ENCODE results near the gene IFT20.
"Not testable (repeated sequence)": the region's sequence is repeated elsewhere in the genome, so short reads cannot be mapped to it uniquely, and the experiment has no call there.

IFT20 gene

DNA sequence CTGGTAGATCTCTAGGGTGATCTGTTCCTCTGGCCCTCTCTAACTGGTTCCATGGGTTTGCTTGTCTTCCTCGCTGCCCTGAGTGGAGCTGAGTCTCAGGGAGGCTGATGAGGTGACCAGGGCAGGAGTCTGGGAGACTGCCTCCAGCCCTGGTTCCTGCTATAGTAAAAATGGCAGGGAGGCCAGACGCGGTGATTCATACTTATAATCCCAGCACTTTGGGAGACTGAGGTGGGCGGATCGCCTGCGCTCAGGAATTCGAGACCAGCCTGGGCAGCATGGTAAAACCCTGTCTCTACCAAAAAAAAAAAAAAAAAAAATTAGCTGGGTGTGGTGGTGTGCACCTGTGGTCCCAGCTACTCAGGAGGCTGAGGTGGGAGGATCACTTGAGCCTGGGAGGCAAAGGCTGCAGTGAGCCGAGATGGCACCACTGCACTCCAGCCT is 3.5 kb upstream of the IFT20 start:
- not testable (repeated sequence) for H3K4me3 Mint-ChIP-seq; H3K27ac Mint-ChIP-seq (ENCODE audit: low read depth); DNase-seq (ENCODE audit: low spot score in 2 of 2); ATAC-seq (replicated peaks; ENCODE audit: extremely low read depth, poor library complexity, severe bottlenecking); H3K9me3 Mint-ChIP-seq; H3K27me3 Mint-ChIP-seq
- Mint-ChIP-seq H3K36me3 (ENCODE audit: insufficient read depth) (peaks cover 25% of the 10 kb centered on the region), H3K4me1 (peaks cover 36% of the 10 kb centered on the region)

- Mint-ChIP-seq H3K27ac (ENCODE audit: low read depth) (no peak overlapping the region), H3K27me3 (no peaks in the 10 kb centered on the region), H3K36me3 (ENCODE audit: insufficient read depth) (peaks cover 24% of the 10 kb centered on the region), H3K4me1 (peaks cover 38% of the 10 kb centered on the region), H3K9me3 (no peaks in the 10 kb centered on the region), H3K4me3 (no peak overlapping the region)
- no peak for ATAC-seq (replicated peaks; ENCODE audit: extremely low read depth, poor library complexity, severe bottlenecking)
- DNase-seq (ENCODE audit: low spot score in 2 of 2), result no peak
Measured at GRCh38 chr17:28338056-28338768, 2.9 kb upstream of the IFT20 start.

GRCh38 chr17:28335959-28336871 is 943 bp upstream of the IFT20 start:
- no peak for DNase-seq (ENCODE audit: low spot score in 2 of 2)

DNA sequence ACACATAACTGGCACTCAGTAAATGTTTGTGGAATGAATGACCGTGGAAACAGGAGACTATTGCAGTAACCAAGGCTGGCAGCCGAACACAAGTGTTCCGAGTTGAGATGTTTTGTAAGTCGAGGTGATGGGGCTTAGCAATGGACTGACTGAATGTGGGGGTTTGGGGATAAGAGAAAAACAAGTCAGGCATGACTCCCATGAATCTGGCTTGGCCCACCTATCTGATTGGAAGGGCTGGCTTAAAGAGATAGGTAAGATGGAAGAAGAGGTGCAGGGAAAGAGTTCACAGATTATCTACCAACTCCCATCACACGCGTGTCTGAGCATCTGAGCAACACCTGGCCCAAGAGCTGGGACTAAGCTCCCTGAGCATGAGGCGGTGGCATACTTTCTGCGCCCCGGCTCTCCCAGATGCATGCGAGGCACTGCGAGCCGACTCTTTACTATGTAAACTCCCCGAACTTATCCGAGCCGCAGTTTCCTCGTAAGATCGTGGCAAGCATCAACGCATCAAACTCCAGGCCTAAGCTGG is 539 bp downstream of the IFT20 start:
- no peak for DNase-seq (ENCODE audit: low spot score in 2 of 2)
- Mint-ChIP-seq H3K36me3 (ENCODE audit: insufficient read depth) (peaks cover 15% of the 10 kb centered on the region), H3K9me3 (no peaks in the 10 kb centered on the region), H3K27ac (ENCODE audit: low read depth) (peak overlapping the region; percentile 94), H3K27me3 (no peaks in the 10 kb centered on the region), H3K4me1 (peaks cover 50% of the 10 kb centered on the region), H3K4me3 (peak overlapping the region; percentile 91)
- ATAC-seq (replicated peaks; ENCODE audit: extremely low read depth, poor library complexity, severe bottlenecking), result peak; percentile 3

More at GRCh38 chr17:28335959-28336871, 943 bp upstream of the IFT20 start:
- no peak for ATAC-seq (replicated peaks; ENCODE audit: extremely low read depth, poor library complexity, severe bottlenecking)
- H3K27ac Mint-ChIP-seq (ENCODE audit: low read depth), result peak overlapping the region; percentile 94
- no peaks in the 10 kb centered on the region for H3K9me3 Mint-ChIP-seq
- H3K27me3 Mint-ChIP-seq, result no peaks in the 10 kb centered on the region
- peak overlapping the region; percentile 91 for H3K4me3 Mint-ChIP-seq
- peaks cover 50% of the 10 kb centered on the region for H3K4me1 Mint-ChIP-seq
- peaks cover 22% of the 10 kb centered on the region for H3K36me3 Mint-ChIP-seq (ENCODE audit: insufficient read depth)

DNA sequence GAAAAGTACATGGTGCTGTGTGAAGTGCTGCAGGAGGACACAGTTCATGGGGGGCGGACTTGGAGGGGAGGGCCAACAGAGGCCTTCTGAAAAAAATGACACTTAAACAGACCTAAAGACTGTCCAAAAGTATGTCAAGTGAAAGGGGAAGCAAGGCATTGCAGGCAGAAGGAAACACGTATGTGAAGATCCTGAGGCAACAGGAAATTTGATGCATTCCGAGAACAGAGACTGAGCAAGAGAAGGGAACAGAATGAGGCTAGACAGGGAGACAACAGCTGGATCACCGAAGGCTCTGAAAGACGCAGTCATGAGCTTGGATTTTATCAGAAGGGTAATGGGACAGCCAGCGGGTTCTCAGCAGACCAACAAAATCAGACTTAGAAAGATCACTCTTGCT is 1.1 kb downstream of the IFT20 start:
- Mint-ChIP-seq H3K9me3 (no peaks in the 10 kb centered on the region), H3K4me3 (peak overlapping the region; percentile 91), H3K27ac (ENCODE audit: low read depth) (peak overlapping the region; percentile 94), H3K27me3 (no peaks in the 10 kb centered on the region), H3K36me3 (ENCODE audit: insufficient read depth) (peaks cover 18% of the 10 kb centered on the region), H3K4me1 (peaks cover 50% of the 10 kb centered on the region)
- no peak for DNase-seq (ENCODE audit: low spot score in 2 of 2)
- ATAC-seq (replicated peaks; ENCODE audit: extremely low read depth, poor library complexity, severe bottlenecking), result no peak

- ATAC-seq (replicated peaks; ENCODE audit: extremely low read depth, poor library complexity, severe bottlenecking) (no peak), DNase-seq (ENCODE audit: low spot score in 2 of 2) (no peak)
- Mint-ChIP-seq H3K4me3 (peak overlapping the region; percentile 91), H3K27ac (ENCODE audit: low read depth) (peak overlapping the region; percentile 94), H3K36me3 (ENCODE audit: insufficient read depth) (peaks cover 24% of the 10 kb centered on the region), H3K9me3 (no peaks in the 10 kb centered on the region), H3K27me3 (no peaks in the 10 kb centered on the region), H3K4me1 (peaks cover 50% of the 10 kb centered on the region)
Measured at GRCh38 chr17:28333083-28333746, 2.1 kb downstream of the IFT20 start.

GRCh38 chr17:28331891-28332420 is 3.3 kb downstream of the IFT20 start:
- Mint-ChIP-seq H3K4me3 (no peak overlapping the region), H3K27me3 (no peaks in the 10 kb centered on the region), H3K4me1 (peaks cover 40% of the 10 kb centered on the region), H3K36me3 (ENCODE audit: insufficient read depth) (peaks cover 28% of the 10 kb centered on the region), H3K9me3 (no peaks in the 10 kb centered on the region), H3K27ac (ENCODE audit: low read depth) (peak overlapping the region; percentile 9)
- DNase-seq (ENCODE audit: low spot score in 2 of 2) (no peak), ATAC-seq (replicated peaks; ENCODE audit: extremely low read depth, poor library complexity, severe bottlenecking) (no peak)

GRCh38 chr17:28330671-28331070 is 4.6 kb downstream of the IFT20 start:
- Mint-ChIP-seq H3K27me3 (no peaks in the 10 kb centered on the region), H3K9me3 (no peaks in the 10 kb centered on the region), H3K27ac (ENCODE audit: low read depth) (no peak overlapping the region), H3K4me3 (no peak overlapping the region), H3K36me3 (ENCODE audit: insufficient read depth) (peaks cover 28% of the 10 kb centered on the region), H3K4me1 (peaks cover 29% of the 10 kb centered on the region)
- no peak for ATAC-seq (replicated peaks; ENCODE audit: extremely low read depth, poor library complexity, severe bottlenecking)
- no peak for DNase-seq (ENCODE audit: low spot score in 2 of 2)

DNA sequence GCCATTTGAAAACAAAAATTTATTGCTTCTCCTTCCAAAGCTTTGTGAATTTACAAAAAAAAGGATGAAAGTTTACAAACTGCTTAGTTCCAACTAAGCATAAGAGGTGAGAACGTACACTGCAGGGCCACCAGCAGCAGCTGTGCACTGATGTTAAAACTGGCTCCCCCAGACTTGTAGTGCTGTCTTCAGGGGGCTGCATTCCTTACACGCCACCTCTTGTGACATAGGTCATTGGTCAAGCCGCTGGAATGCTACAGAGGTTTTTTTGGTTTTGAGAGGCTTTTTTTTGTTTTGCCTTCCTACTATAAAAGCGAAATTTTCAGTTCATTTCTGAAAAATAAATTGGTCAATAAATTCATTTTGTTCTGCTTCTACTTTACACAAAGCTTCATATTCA is 6.9 kb downstream of the IFT20 start:
- peaks cover 19% of the 10 kb centered on the region for H3K36me3 Mint-ChIP-seq (ENCODE audit: insufficient read depth)
- H3K27ac Mint-ChIP-seq (ENCODE audit: low read depth), result no peak overlapping the region
- no peak for DNase-seq (ENCODE audit: low spot score in 2 of 2)
- no peaks in the 10 kb centered on the region for H3K9me3 Mint-ChIP-seq
- H3K27me3 Mint-ChIP-seq, result no peaks in the 10 kb centered on the region
- peaks cover 12% of the 10 kb centered on the region for H3K4me1 Mint-ChIP-seq
- ATAC-seq (replicated peaks; ENCODE audit: extremely low read depth, poor library complexity, severe bottlenecking), result no peak
- H3K4me3 Mint-ChIP-seq, result no peak overlapping the region

DNA sequence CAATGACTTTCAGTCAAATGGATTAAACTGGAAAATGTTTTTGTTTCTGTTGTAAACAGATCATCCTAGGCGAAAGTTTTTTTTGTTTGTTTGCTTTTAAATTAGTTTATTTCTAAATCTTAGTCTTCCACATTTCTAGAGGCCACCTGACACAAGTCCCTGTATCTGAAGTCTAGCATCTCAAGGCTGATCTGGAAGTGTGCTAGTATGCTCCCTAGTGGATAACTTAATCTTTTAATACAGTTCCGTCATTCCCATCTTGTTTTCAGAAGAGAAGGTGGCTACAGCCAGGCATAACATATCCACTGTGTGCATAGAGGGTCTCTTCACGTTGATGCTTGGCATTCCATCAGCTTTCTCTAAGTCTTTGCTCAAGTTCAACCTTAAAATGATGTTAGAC is 7.6 kb downstream of the IFT20 start:
- H3K4me1 Mint-ChIP-seq, result peaks cover 8% of the 10 kb centered on the region
- DNase-seq (ENCODE audit: low spot score in 2 of 2) (no peak), ATAC-seq (replicated peaks; ENCODE audit: extremely low read depth, poor library complexity, severe bottlenecking) (no peak)
- H3K36me3 Mint-ChIP-seq (ENCODE audit: insufficient read depth), result peaks cover 17% of the 10 kb centered on the region
- no peak overlapping the region for H3K27ac Mint-ChIP-seq (ENCODE audit: low read depth)
- no peaks in the 10 kb centered on the region for H3K9me3 Mint-ChIP-seq
- H3K4me3 Mint-ChIP-seq, result no peak overlapping the region
- no peaks in the 10 kb centered on the region for H3K27me3 Mint-ChIP-seq

DNA sequence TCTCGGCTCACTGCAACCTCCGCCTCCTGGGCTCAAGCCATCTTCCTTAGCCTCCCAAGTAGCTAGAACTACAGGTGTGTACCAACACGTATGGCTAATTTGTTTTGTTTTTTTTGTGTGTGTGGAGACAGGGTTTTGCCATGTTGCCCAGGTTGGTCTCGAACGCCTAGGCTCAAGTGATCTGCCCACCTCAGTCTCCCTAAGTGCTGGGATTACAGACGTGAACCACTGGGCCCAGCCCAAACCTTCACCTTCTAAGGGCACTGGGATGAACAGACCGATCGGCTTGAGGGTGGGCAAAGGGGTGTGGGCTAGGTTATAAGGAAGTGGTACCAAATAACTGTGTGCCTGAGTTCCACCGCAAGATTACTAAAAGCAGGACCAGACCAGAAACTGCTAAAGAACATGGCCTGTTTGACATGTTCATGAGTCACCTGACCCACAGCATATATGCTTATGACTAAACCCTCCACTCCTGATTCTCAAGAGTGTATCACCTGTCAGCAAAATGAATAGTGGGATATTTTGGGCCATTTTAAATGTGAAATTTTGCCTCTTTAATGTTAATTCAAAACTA is 8.2 kb downstream of the IFT20 start:
- no peak for ATAC-seq (replicated peaks; ENCODE audit: extremely low read depth, poor library complexity, severe bottlenecking)
- Mint-ChIP-seq H3K4me3 (no peak overlapping the region), H3K27me3 (no peaks in the 10 kb centered on the region), H3K9me3 (no peaks in the 10 kb centered on the region), H3K4me1 (peaks cover 2% of the 10 kb centered on the region), H3K36me3 (ENCODE audit: insufficient read depth) (peaks cover 17% of the 10 kb centered on the region), H3K27ac (ENCODE audit: low read depth) (no peak overlapping the region)
- DNase-seq (ENCODE audit: low spot score in 2 of 2), result no peak

GRCh38 chr17:28326114-28326513 is 9.2 kb downstream of the IFT20 start:
- H3K27me3 Mint-ChIP-seq, result no peaks in the 10 kb centered on the region

More at GRCh38 chr17:28326114-28326513, 9.2 kb downstream of the IFT20 start:
- no peaks in the 10 kb centered on the region for H3K9me3 Mint-ChIP-seq
- no peak overlapping the region for H3K4me3 Mint-ChIP-seq
- no peak for DNase-seq (ENCODE audit: low spot score in 2 of 2)
- H3K4me1 Mint-ChIP-seq, result no peaks in the 10 kb centered on the region
- H3K36me3 Mint-ChIP-seq (ENCODE audit: insufficient read depth), result peaks cover 17% of the 10 kb centered on the region
- no peak for ATAC-seq (replicated peaks; ENCODE audit: extremely low read depth, poor library complexity, severe bottlenecking)
- no peak overlapping the region for H3K27ac Mint-ChIP-seq (ENCODE audit: low read depth)

Measured in central memory CD8-positive, alpha-beta T cell (primary cell).